ENCODE measurements around the gene NDEL1. TPM values are rescaled to one million over a fixed set of nuclear protein-coding genes. Genes with fewer than 3 reads are reported as not detected.
"Not testable (repeated sequence)": the region's sequence is repeated elsewhere in the genome, so short reads cannot be mapped to it uniquely, and the experiment has no call there.

Gene NDEL1
- total RNA-seq, 1 experiment from 2014 or later: 40.5 TPM

GRCh38 chr17:8392274-8392673, 43.4 kb upstream of the NDEL1 start:
- intact Hi-C loops (cut with micrococcal nuclease; ENCODE audit: unreplicated experiment): no loop called here
- CTCF ChIA-PET: no interaction called here
- Mint-ChIP-seq H3K36me3 (ENCODE audit: insufficient read depth, unreplicated experiment) (no peaks in the 10 kb centered on the region), H3K9me3 (ENCODE audit: low read depth, unreplicated experiment) (no peaks in the 10 kb centered on the region), H3K4me1 (ENCODE audit: low read depth, unreplicated experiment) (peaks cover 2% of the 10 kb centered on the region), H3K4me3 (ENCODE audit: low read depth, unreplicated experiment) (no peak overlapping the region), H3K27ac (ENCODE audit: unreplicated experiment) (no peak overlapping the region), H3K27me3 (ENCODE audit: unreplicated experiment) (peaks cover 16% of the 10 kb centered on the region)
- BruUV-seq (replicated peaks): no TSS peak
- no peak for TF ChIP-seq CTCF (IDR thresholded peaks at IDR 0.05; ENCODE audit: unreplicated experiment)
- no peak for DNase-seq

- Mint-ChIP-seq H3K27ac (ENCODE audit: unreplicated experiment) (no peak overlapping the region), H3K4me3 (ENCODE audit: low read depth, unreplicated experiment) (no peak overlapping the region), H3K4me1 (ENCODE audit: low read depth, unreplicated experiment) (peaks cover 8% of the 10 kb centered on the region), H3K9me3 (ENCODE audit: low read depth, unreplicated experiment) (no peaks in the 10 kb centered on the region), H3K27me3 (ENCODE audit: unreplicated experiment) (peaks cover 16% of the 10 kb centered on the region), H3K36me3 (ENCODE audit: insufficient read depth, unreplicated experiment) (no peaks in the 10 kb centered on the region)
- BruUV-seq (replicated peaks): no TSS peak
- DNase-seq: no peak
- TF ChIP-seq CTCF (IDR thresholded peaks at IDR 0.05; ENCODE audit: unreplicated experiment): no peak
- intact Hi-C loops (cut with micrococcal nuclease; ENCODE audit: unreplicated experiment): no loop called here
- CTCF ChIA-PET: no interaction called here
Measured at GRCh38 chr17:8392674-8393469, 42.8 kb upstream of the NDEL1 start.

DNA sequence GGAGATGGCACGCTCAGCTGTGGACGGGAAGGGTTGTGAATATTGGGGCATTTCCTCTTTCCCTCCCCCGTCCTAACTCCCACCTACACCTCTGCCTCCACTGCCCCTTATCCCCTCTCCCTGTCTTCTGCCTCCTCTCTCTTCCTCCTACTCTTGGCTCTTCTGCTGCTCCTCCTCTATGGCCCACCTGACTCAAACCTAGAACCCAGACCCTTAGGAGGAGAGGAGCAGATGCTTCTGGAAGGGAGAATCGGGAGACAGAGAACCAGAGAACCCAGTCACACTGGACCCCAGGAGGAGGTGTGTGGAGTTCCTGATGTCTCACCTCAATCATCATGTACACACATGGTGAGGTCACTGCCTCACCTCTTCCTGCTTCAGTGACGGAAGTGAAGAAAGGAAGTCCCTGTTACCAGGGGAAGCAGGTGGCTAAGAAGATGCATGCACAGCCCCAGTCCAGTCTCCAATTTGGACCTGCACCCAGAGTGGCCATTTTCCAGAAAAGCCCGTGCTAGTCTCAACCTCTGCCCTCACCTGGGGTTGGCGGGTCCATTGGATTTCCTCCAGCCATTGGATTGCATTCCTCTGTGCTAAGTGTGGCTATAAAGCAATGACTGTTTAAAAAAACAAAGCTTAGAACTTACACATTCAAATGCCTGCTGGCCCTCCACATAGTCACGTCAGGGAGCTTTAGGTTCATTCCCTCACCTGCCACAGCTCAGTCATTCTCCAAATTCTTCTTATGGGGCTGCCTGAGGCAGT, 42.0 kb upstream of the NDEL1 start:
- peaks cover 16% of the 10 kb centered on the region for H3K27me3 Mint-ChIP-seq (ENCODE audit: unreplicated experiment)
- intact Hi-C loops (cut with micrococcal nuclease; ENCODE audit: unreplicated experiment): no loop called here
- no peak for DNase-seq

DNA sequence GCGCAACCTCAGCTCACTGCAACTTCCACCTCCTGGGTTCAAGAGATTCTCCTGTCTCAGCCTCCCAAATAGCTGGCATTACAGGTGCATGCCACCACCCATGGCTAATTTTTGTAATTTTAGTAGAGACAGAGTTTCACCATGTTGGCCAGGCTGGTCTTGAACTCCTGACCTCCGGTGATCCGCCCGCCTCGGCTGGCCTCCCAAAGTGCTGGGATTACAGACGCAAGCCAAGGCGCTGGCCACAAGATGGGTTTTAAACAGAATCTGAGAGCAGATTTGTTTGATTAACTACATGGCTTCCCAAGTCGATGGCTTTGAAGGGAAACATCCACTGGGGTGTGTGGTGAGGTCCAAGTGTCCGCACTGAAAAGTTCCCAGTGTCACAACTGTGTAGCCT, 41.2 kb upstream of the NDEL1 start:
- DNase-seq; intact Hi-C loops (cut with micrococcal nuclease; ENCODE audit: unreplicated experiment); H3K4me3 Mint-ChIP-seq (ENCODE audit: low read depth, unreplicated experiment); BruUV-seq (replicated peaks); H3K9me3 Mint-ChIP-seq (ENCODE audit: low read depth, unreplicated experiment); H3K36me3 Mint-ChIP-seq (ENCODE audit: insufficient read depth, unreplicated experiment); H3K27ac Mint-ChIP-seq (ENCODE audit: unreplicated experiment): not testable (repeated sequence)
- peaks cover 11% of the 10 kb centered on the region for H3K4me1 Mint-ChIP-seq (ENCODE audit: low read depth, unreplicated experiment)
- CTCF ChIA-PET: interaction anchor here (0.7 kb wide), 1 partner anchor 11 kb away, joined by 3 read pairs; no protein-coding TSS in a partner anchor
- peaks cover 16% of the 10 kb centered on the region for H3K27me3 Mint-ChIP-seq (ENCODE audit: unreplicated experiment)

More for the DNA sequence above, 42.0 kb upstream of the NDEL1 start:
- H3K4me1 Mint-ChIP-seq (ENCODE audit: low read depth, unreplicated experiment): peaks cover 11% of the 10 kb centered on the region
- no peak for TF ChIP-seq CTCF (IDR thresholded peaks at IDR 0.05; ENCODE audit: unreplicated experiment)
- no peak overlapping the region for H3K4me3 Mint-ChIP-seq (ENCODE audit: low read depth, unreplicated experiment)
- BruUV-seq (replicated peaks): no TSS peak
- H3K9me3 Mint-ChIP-seq (ENCODE audit: low read depth, unreplicated experiment): no peaks in the 10 kb centered on the region
- no peak overlapping the region for H3K27ac Mint-ChIP-seq (ENCODE audit: unreplicated experiment)
- H3K36me3 Mint-ChIP-seq (ENCODE audit: insufficient read depth, unreplicated experiment): no peaks in the 10 kb centered on the region
- CTCF ChIA-PET: interaction anchor here (0.7 kb wide), 1 partner anchor 10 kb away, joined by 3 read pairs; no protein-coding TSS in a partner anchor
